K562 (cell line): Measurements from ENCODE around the gene CYTH1.
A peak's percentile ranks its signal among the peaks of the same experiment; 100 is the strongest.

Experiments used
- EZH2 ChIP-seq: IDR thresholded peaks from 2 replicates; pipeline ENCODE4 v1.6.1; 2012; ENCODE audit warnings: low read depth, mild to moderate bottlenecking, inconsistent platforms, low read length, borderline replicate concordance
- REST ChIP-seq, 2 experiments: fragments of 450-650 bp; formaldehyde crosslinking in 1 of 2; IDR thresholded peaks; 2 replicates each; pipeline versions ENCODE4 v1.4.0 to v1.6.1; 2014 to 2020; ENCODE audit warnings: mild to moderate bottlenecking in 2 of 2, borderline replicate concordance in 1 of 2, low read depth in 1 of 2

GRCh38 chr17:78748730-78749317 is 33.2 kb downstream of the CYTH1 start:
- peak; percentile 90 for TF ChIP-seq REST (IDR thresholded peaks at IDR 0.05; ENCODE audit: borderline replicate concordance)
- TF ChIP-seq REST (CRISPR knock-in tag; IDR thresholded peaks at IDR 0.05; ENCODE audit: low read depth): no peak
- no peak for TF ChIP-seq EZH2
